Suprapubic skin (tissue), 4 donors: ENCODE data around the gene DNAJC15. TPM values are rescaled to one million over a fixed set of nuclear protein-coding genes. Genes with fewer than 3 reads are reported as not detected.

Experiments used
- DNase-seq, 2 donors: peaks; one replicate each; pipeline ENCODE4 v3.0.0-alpha.2; 2019; ENCODE audit warnings: low spot score in 2 of 2
- H3K27ac ChIP-seq: fragments of 200-600 bp; sonication (generic); one replicate; pipeline ENCODE4 v1.5.1; 2019
- H3K27me3 ChIP-seq: fragments of 200-600 bp; sonication (generic); one replicate; pipeline ENCODE4 v1.5.1; 2019
- H3K36me3 ChIP-seq: fragments of 200-600 bp; sonication (generic); one replicate; pipeline ENCODE4 v1.5.1; 2019
- H3K4me1 ChIP-seq: fragments of 200-600 bp; sonication (generic); one replicate; pipeline ENCODE4 v1.5.1; 2019
- H3K4me3 ChIP-seq: fragments of 200-600 bp; sonication (generic); one replicate; pipeline ENCODE4 v1.5.1; 2019; ENCODE audit warnings: mild to moderate bottlenecking
- H3K9me3 ChIP-seq: fragments of 200-600 bp; sonication (generic); one replicate; pipeline ENCODE4 v1.5.1; 2019
- CTCF ChIP-seq, 2 donors: fragments of 200-600 bp in 1 of 2; fragments of 450-650 bp in 1 of 2; sonication (generic) in 1 of 2; IDR thresholded peaks; one replicate each; pipeline ENCODE4 v1.5.1; 2016 to 2019; ENCODE audit warnings: antibody characterized with exemption in 2 of 2, mild to moderate bottlenecking in 1 of 2, moderate library complexity in 1 of 2
- EP300 ChIP-seq: sonication (generic); formaldehyde crosslinking; IDR thresholded peaks from one replicate; pipeline ENCODE4 v1.6.1; 2017; ENCODE audit warnings: antibody characterized with exemption
- POLR2A ChIP-seq, 2 donors: fragments of 450-650 bp; IDR thresholded peaks; one replicate each; pipeline ENCODE4 v1.6.1; 2017; ENCODE audit warnings: antibody characterized with exemption in 2 of 2, mild to moderate bottlenecking in 2 of 2, moderate library complexity in 2 of 2
- POLR2AphosphoS5 ChIP-seq, 3 donors: sonication (generic); formaldehyde crosslinking; IDR thresholded peaks; one replicate each; pipeline ENCODE4 v1.6.1; 2017; ENCODE audit warnings: antibody characterized with exemption in 3 of 3
- WGBS: methylation state at CpG from one replicate; pipeline ENCODE4 v1.1.5; 2018; 5-methylcytosine and 5-hydroxymethylcytosine counted together
- total RNA-seq, 4 donors: library from RNA; depleted of rRNA; stranded (reverse); fragments of >200 nt; gene quantifications; one replicate each; pipeline ENCODE4 v1.1.0, GENCODE V29; 2016

The DNAJC15 gene
- total RNA-seq, 4 donors from 2014 or later: 5.6 to 10.9 (median 8.0) TPM

GRCh38 chr13:43094901-43095300, 71.5 kb downstream of the DNAJC15 start:
- H3K36me3 ChIP-seq: peaks cover 3% of the 10 kb centered on the region
- no peaks in the 10 kb centered on the region for H3K9me3 ChIP-seq
- 80% methylated on average over 1 of the region's 1 CpG for WGBS
- H3K27ac ChIP-seq: no peak overlapping the region
- H3K27me3 ChIP-seq: no peaks in the 10 kb centered on the region
- no peak overlapping the region for H3K4me3 ChIP-seq
- peaks cover 3% of the 10 kb centered on the region for H3K4me1 ChIP-seq
- TF ChIP-seq POLR2AphosphoS5 (IDR thresholded peaks at IDR 0.05) (no peak), POLR2A (IDR thresholded peaks at IDR 0.05) (no peak), EP300 (no peak), CTCF (IDR thresholded peaks at IDR 0.05) (no peak)
- no peak for DNase-seq

- 74% methylated on average over 2 of the region's 2 CpGs for WGBS
- Histone ChIP-seq H3K4me3 (no peak overlapping the region), H3K4me1 (peaks cover 3% of the 10 kb centered on the region), H3K36me3 (no peaks in the 10 kb centered on the region), H3K9me3 (peaks cover 6% of the 10 kb centered on the region), H3K27me3 (no peaks in the 10 kb centered on the region), H3K27ac (no peak overlapping the region)
- TF ChIP-seq POLR2A (IDR thresholded peaks at IDR 0.05) (no peak), POLR2AphosphoS5 (IDR thresholded peaks at IDR 0.05) (no peak)
- no peak for DNase-seq
These were observed 72.7 kb downstream of the DNAJC15 start for GRCh38 chr13:43095771-43096719.

- H3K36me3 ChIP-seq: no peaks in the 10 kb centered on the region
- TF ChIP-seq POLR2A (IDR thresholded peaks at IDR 0.05): no peak
- no peak for TF ChIP-seq POLR2AphosphoS5 (IDR thresholded peaks at IDR 0.05)
- TF ChIP-seq CTCF (IDR thresholded peaks at IDR 0.05): no peak
- TF ChIP-seq EP300: no peak
- H3K9me3 ChIP-seq: peaks cover 8% of the 10 kb centered on the region
- 94% methylated on average over 2 of the region's 2 CpGs for WGBS
- H3K27ac ChIP-seq: no peak overlapping the region
- H3K4me3 ChIP-seq: no peak overlapping the region
- no peaks in the 10 kb centered on the region for H3K27me3 ChIP-seq
- no peak for DNase-seq
- H3K4me1 ChIP-seq: no peaks in the 10 kb centered on the region
These were observed 77.3 kb downstream of the DNAJC15 start for GRCh38 chr13:43100667-43101066.

- H3K27ac ChIP-seq: no peak overlapping the region
- H3K4me3 ChIP-seq: no peak overlapping the region
- TF ChIP-seq POLR2AphosphoS5 (IDR thresholded peaks at IDR 0.05) (no peak), POLR2A (IDR thresholded peaks at IDR 0.05) (no peak), EP300 (no peak), CTCF (IDR thresholded peaks at IDR 0.05) (no peak)
- peaks cover 1% of the 10 kb centered on the region for H3K36me3 ChIP-seq
- no peaks in the 10 kb centered on the region for H3K27me3 ChIP-seq
- DNase-seq: no peak
- peaks cover 8% of the 10 kb centered on the region for H3K9me3 ChIP-seq
- H3K4me1 ChIP-seq: no peaks in the 10 kb centered on the region
- WGBS: 81% methylated on average over 4 of the region's 4 CpGs
These were observed 78.9 kb downstream of the DNAJC15 start for GRCh38 chr13:43102304-43102703.

- no peak for DNase-seq
- 77% methylated on average over 2 of the region's 2 CpGs for WGBS
- Histone ChIP-seq H3K4me3 (no peak overlapping the region), H3K36me3 (peaks cover 6% of the 10 kb centered on the region), H3K4me1 (no peaks in the 10 kb centered on the region), H3K27ac (no peak overlapping the region), H3K27me3 (no peaks in the 10 kb centered on the region), H3K9me3 (no peaks in the 10 kb centered on the region)
- TF ChIP-seq POLR2AphosphoS5 (IDR thresholded peaks at IDR 0.05): no peak
These were observed 84.4 kb downstream of the DNAJC15 start for GRCh38 chr13:43107780-43108179.

- no peak for TF ChIP-seq CTCF (IDR thresholded peaks at IDR 0.05)
- no peak for TF ChIP-seq EP300
These were observed 86.7 kb downstream of the DNAJC15 start for GRCh38 chr13:43110036-43110435.

More at GRCh38 chr13:43110036-43110435, 86.7 kb downstream of the DNAJC15 start:
- Histone ChIP-seq H3K27ac (no peak overlapping the region), H3K36me3 (peaks cover 6% of the 10 kb centered on the region), H3K4me3 (no peak overlapping the region), H3K4me1 (no peaks in the 10 kb centered on the region), H3K27me3 (no peaks in the 10 kb centered on the region), H3K9me3 (no peaks in the 10 kb centered on the region)
- 79% methylated on average over 5 of the region's 5 CpGs for WGBS
- no peak for DNase-seq
